CD14-positive monocyte (primary cell): ENCODE data around the gene SLC9A4. TPM values are rescaled to one million over a fixed set of nuclear protein-coding genes. Genes with fewer than 3 reads are reported as not detected.

ENCODE experiments used
- DNase-seq, 3 donors: peaks; one replicate each; pipeline ENCODE4 v3.0.0-alpha.2; 2011 to 2022
- H2AFZ ChIP-seq: 2 replicates; pipeline ENCODE4 v1.6.0; 2012; ENCODE audit warnings: mild to moderate bottlenecking, low read depth, low read length, inconsistent platforms; ENCODE audit not compliant: insufficient read depth, poor library complexity, severe bottlenecking
- H3K27ac ChIP-seq, 2 donors: 1 replicate in 1 of 2; 2 replicates in 1 of 2; pipeline ENCODE4 v1.5.1; 2012 to 2013; ENCODE audit warnings: low read length in 2 of 2, control low read depth in 1 of 2, inconsistent platforms in 1 of 2, low read depth in 1 of 2, mild to moderate bottlenecking in 1 of 2
- H3K27me3 ChIP-seq, 2 donors: one replicate each; pipeline versions ENCODE4 v1.6.0 to v1.6.1; 2011 to 2013; ENCODE audit warnings: low read length in 2 of 2; ENCODE audit not compliant: control insufficient read depth in 2 of 2, insufficient read depth in 2 of 2
- H3K36me3 ChIP-seq, 2 donors: replicated peaks in 1 of 2; 1 replicate in 1 of 2; 2 replicates in 1 of 2; pipeline versions ENCODE4 v1.5.1 to v1.6.1; 2012 to 2013; ENCODE audit warnings: low read length in 2 of 2, control low read depth in 1 of 2, inconsistent platforms in 1 of 2, mild to moderate bottlenecking in 1 of 2; ENCODE audit not compliant: insufficient read depth in 2 of 2, control insufficient read depth in 1 of 2
- H3K4me1 ChIP-seq, 2 donors: 1 replicate in 1 of 2; 2 replicates in 1 of 2; pipeline versions ENCODE4 v1.5.1 to v1.6.1; 2012 to 2013; ENCODE audit warnings: low read length in 2 of 2, control low read depth in 1 of 2, inconsistent platforms in 1 of 2, mild to moderate bottlenecking in 1 of 2, moderate library complexity in 1 of 2; ENCODE audit not compliant: insufficient read depth in 2 of 2, control insufficient read depth in 1 of 2
- H3K4me2 ChIP-seq: replicated peaks from 2 replicates; pipeline ENCODE3; 2012; ENCODE audit warnings: low read length, moderate library complexity, mild to moderate bottlenecking; ENCODE audit not compliant: poor library complexity, severe bottlenecking; ENCODE audit errors: extremely low read depth
- H3K4me3 ChIP-seq, 3 experiments: fragments of 200-600 bp in 1 of 3; sonication (generic) in 1 of 3; replicated peaks in 1 of 3; 1 replicate in 2 of 3; 2 replicates in 1 of 3; pipeline ENCODE4 v1.5.1; 2011 to 2013; ENCODE audit warnings: low read length in 3 of 3, mild to moderate bottlenecking in 3 of 3, control low read depth in 2 of 3, low read depth in 2 of 3, inconsistent platforms in 1 of 3, moderate library complexity in 1 of 3
- H3K79me2 ChIP-seq: 2 replicates; pipeline ENCODE4 v1.6.0; 2012; ENCODE audit warnings: mild to moderate bottlenecking, control low read depth, inconsistent platforms, low read length, moderate library complexity; ENCODE audit not compliant: insufficient read depth
- H3K9ac ChIP-seq: 2 replicates; pipeline ENCODE4 v1.6.0; 2017; ENCODE audit warnings: low read length, mild to moderate bottlenecking; ENCODE audit not compliant: insufficient read depth, poor library complexity, severe bottlenecking
- H3K9me3 ChIP-seq, 2 donors: replicated peaks in 1 of 2; 1 replicate in 1 of 2; 2 replicates in 1 of 2; pipeline versions ENCODE4 v1.5.1 to v1.6.1; 2012 to 2013; ENCODE audit warnings: low read length in 2 of 2, control low read depth in 1 of 2; ENCODE audit not compliant: control insufficient read depth in 1 of 2, insufficient read depth in 1 of 2
- H4K20me1 ChIP-seq: 2 replicates; pipeline ENCODE4 v1.6.0; 2012; ENCODE audit warnings: mild to moderate bottlenecking, low read length, control low read depth, moderate library complexity; ENCODE audit not compliant: insufficient read depth
- H3K27ac Mint-ChIP-seq, 7 donors: one replicate each; pipeline ENCODE4 v1.8.0; 2020; ENCODE audit warnings: mild to moderate bottlenecking in 7 of 7, mixed read lengths in 7 of 7, moderate library complexity in 6 of 7, inconsistent platforms in 2 of 7
- H3K27me3 Mint-ChIP-seq, 3 donors: one replicate each; pipeline ENCODE4 v1.8.0; 2021 to 2022; ENCODE audit warnings: low read depth in 3 of 3, mild to moderate bottlenecking in 3 of 3, mixed read lengths in 3 of 3, moderate library complexity in 3 of 3, inconsistent platforms in 1 of 3
- H3K36me3 Mint-ChIP-seq, 2 donors: one replicate each; pipeline ENCODE4 v1.8.0; 2020; ENCODE audit warnings: mixed read lengths in 2 of 2, inconsistent platforms in 1 of 2, mild to moderate bottlenecking in 1 of 2
- H3K4me1 Mint-ChIP-seq: one replicate; pipeline ENCODE4 v1.8.0; 2020; ENCODE audit warnings: mild to moderate bottlenecking, mixed read lengths
- H3K4me3 Mint-ChIP-seq, 2 donors: one replicate each; pipeline ENCODE4 v1.8.0; 2020; ENCODE audit warnings: mild to moderate bottlenecking in 2 of 2, mixed read lengths in 2 of 2, moderate library complexity in 1 of 2
- H3K9me3 Mint-ChIP-seq, 7 donors: one replicate each; pipeline ENCODE4 v1.8.0; 2020 to 2022; ENCODE audit warnings: mixed read lengths in 7 of 7, mild to moderate bottlenecking in 6 of 7, moderate library complexity in 6 of 7, inconsistent platforms in 2 of 7
- CTCF ChIP-seq: fragments of 200-600 bp; IDR thresholded peaks from one replicate; pipeline ENCODE4 v1.8.0; 2022; ENCODE audit warnings: antibody characterized with exemption, mild to moderate bottlenecking
- WGBS: methylation state at CpG from one replicate; pipeline ENCODE4 v1.1.5; 2013; ENCODE audit warnings: missing lambda C conversion rate; ENCODE audit not compliant: insufficient coverage; 5-methylcytosine and 5-hydroxymethylcytosine counted together
- intact Hi-C, 2 donors: fragments of 100-400 bp; cut with micrococcal nuclease; formaldehyde crosslinking; loops; one replicate each; pipeline versions ENCODE4 v1.15.0 to v1.15.1; 2023
- polyA plus RNA-seq, 3 donors: library from polyadenylated mRNA; depleted of rRNA in 1 of 3; unstranded in 2 of 3; stranded (reverse) in 1 of 3; fragments of 300-500 nt in 2 of 3; fragments of >200 nt in 1 of 3; fragmentation: Illumina TruSeq in 2 of 3; gene quantifications; 1 replicate in 2 of 3; 2 replicates in 1 of 3; pipeline ENCODE4 v1.2.3, GENCODE V29; 2012 to 2021

Gene SLC9A4
- polyA plus RNA-seq, 3 donors = not detected

GRCh38 chr2:102540882-102541281, 67.9 kb downstream of the SLC9A4 start:
- WGBS = no CpG with 5 or more reads among the region's 4 CpGs
- Mint-ChIP-seq H3K27ac (no peak overlapping the region), H3K4me3 (no peak overlapping the region), H3K9me3 (peaks cover 0 to 2% (median 0%) of the 10 kb centered on the region in 7 donors), H3K27me3 (peaks cover 0 to 2% (median 0%) of the 10 kb centered on the region in 3 donors), H3K36me3 (no peaks in the 10 kb centered on the region), H3K4me1 (no peaks in the 10 kb centered on the region)
- H3K4me3 ChIP-seq = no peak overlapping the region
- no peak for DNase-seq
- no peak for TF ChIP-seq CTCF
- H4K20me1 ChIP-seq = no peaks in the 10 kb centered on the region
- H3K4me2 ChIP-seq = no peak overlapping the region
- no peak overlapping the region for H3K9ac ChIP-seq
- H2AFZ ChIP-seq = no peak overlapping the region
- no peaks in the 10 kb centered on the region for H3K4me1 ChIP-seq
- no peaks in the 10 kb centered on the region for H3K9me3 ChIP-seq
- H3K27ac ChIP-seq = no peak overlapping the region
- H3K79me2 ChIP-seq = no peaks in the 10 kb centered on the region
- H3K36me3 ChIP-seq = no peaks in the 10 kb centered on the region
- intact Hi-C loops = no loop called here
- no peaks in the 10 kb centered on the region for H3K27me3 ChIP-seq

GRCh38 chr2:102544182-102544581, 71.2 kb downstream of the SLC9A4 start:
- intact Hi-C loops = no loop called here
- Histone ChIP-seq H3K4me1 (no peaks in the 10 kb centered on the region), H3K4me2 (no peak overlapping the region), H3K27me3 (no peaks in the 10 kb centered on the region), H3K36me3 (no peaks in the 10 kb centered on the region), H3K27ac (no peak overlapping the region), H3K9me3 (peaks cover 0 to 16% of the 10 kb centered on the region in 2 donors), H2AFZ (no peak overlapping the region), H4K20me1 (no peaks in the 10 kb centered on the region), H3K4me3 (no peak overlapping the region), H3K9ac (no peak overlapping the region), H3K79me2 (no peaks in the 10 kb centered on the region)
- Mint-ChIP-seq H3K27ac (no peak overlapping the region), H3K27me3 (no peaks in the 10 kb centered on the region), H3K4me3 (no peak overlapping the region), H3K36me3 (no peaks in the 10 kb centered on the region), H3K4me1 (no peaks in the 10 kb centered on the region), H3K9me3 (peaks cover 8 to 24% (median 16%) of the 10 kb centered on the region in 7 donors)
- whole genome bisulfite sequencing = no CpG with 5 or more reads among the region's 1 CpG
- TF ChIP-seq CTCF = no peak
- no peak for DNase-seq
